ENCODE data around the gene ADAM22.

ADAM22 gene

GRCh38 chr7:87926581-87927461, 7.2 kb upstream of the ADAM22 start:
- no peaks in the 10 kb centered on the region for H3K36me3 ChIP-seq (replicated peaks; ENCODE audit: low read depth, low read length)

GRCh38 chr7:87933605-87933952, 472 bp upstream of the ADAM22 start:
- TF ChIP-seq CTCF (IDR thresholded peaks at IDR 0.05; ENCODE audit: low read depth, low read length) (no peak), EZH2phosphoT487 (IDR thresholded peaks at IDR 0.05; ENCODE audit: low read depth) (no peak)
- no peaks in the 10 kb centered on the region for H3K27me3 ChIP-seq (ENCODE audit: low read depth, low read length)
- H3K27ac ChIP-seq (ENCODE audit: low read length), result peak overlapping the region; percentile 17
- H3K4me3 ChIP-seq (ENCODE audit: low read length), result peak overlapping the region; percentile 82
- H3K4me1 ChIP-seq (ENCODE audit: low read length), result peaks cover 5% of the 10 kb centered on the region; the same call in 1 of the 2 replicates
- H3K9me3 ChIP-seq (ENCODE audit: insufficient read depth, low read length), result no peaks in the 10 kb centered on the region
- peak overlapping the region; percentile 85 for H3K4me2 ChIP-seq (ENCODE audit: low read length)
- peak overlapping the region; percentile 53 for H3K9ac ChIP-seq (ENCODE audit: low read length)
- H4K20me1 ChIP-seq (ENCODE audit: insufficient read depth, low read length), result no peaks in the 10 kb centered on the region
- H3K79me2 ChIP-seq (ENCODE audit: low read length), result peaks cover 6% of the 10 kb centered on the region; the same call in 1 of the 2 replicates
- no peaks in the 10 kb centered on the region for H3K36me3 ChIP-seq (replicated peaks; ENCODE audit: low read depth, low read length)
- peak overlapping the region; percentile 96 for H2AFZ ChIP-seq (ENCODE audit: low read depth, low read length)

More at GRCh38 chr7:87926581-87927461, 7.2 kb upstream of the ADAM22 start:
- H3K79me2 ChIP-seq (ENCODE audit: low read length), result no peaks in the 10 kb centered on the region
- no peaks in the 10 kb centered on the region for H3K9me3 ChIP-seq (ENCODE audit: insufficient read depth, low read length)
- no peak for TF ChIP-seq EZH2phosphoT487 (IDR thresholded peaks at IDR 0.05; ENCODE audit: low read depth)
- TF ChIP-seq CTCF (IDR thresholded peaks at IDR 0.05; ENCODE audit: low read depth, low read length), result peak; percentile 54
- no peaks in the 10 kb centered on the region for H4K20me1 ChIP-seq (ENCODE audit: insufficient read depth, low read length)
- H3K9ac ChIP-seq (ENCODE audit: low read length), result peak overlapping the region; percentile 23; the same call in 1 of the 2 replicates
- H3K27ac ChIP-seq (ENCODE audit: low read length), result 0 out of 2 replicates have a peak overlapping the region, but pooled peaks have one; percentile 3
- H2AFZ ChIP-seq (ENCODE audit: low read depth, low read length), result peak overlapping the region; percentile 48
- H3K4me3 ChIP-seq (ENCODE audit: low read length), result peak overlapping the region; percentile 34; the same call in 1 of the 2 replicates
- no peaks in the 10 kb centered on the region for H3K27me3 ChIP-seq (ENCODE audit: low read depth, low read length)
- peaks cover 19% of the 10 kb centered on the region for H3K4me1 ChIP-seq (ENCODE audit: low read length)
- peak overlapping the region; percentile 70 for H3K4me2 ChIP-seq (ENCODE audit: low read length)

- Histone ChIP-seq H3K4me2 (ENCODE audit: low read length) (peak overlapping the region; percentile 88), H3K4me1 (ENCODE audit: low read length) (peaks cover 5% of the 10 kb centered on the region; the same call in 1 of the 2 replicates), H3K79me2 (ENCODE audit: low read length) (peaks cover 6% of the 10 kb centered on the region; the same call in 1 of the 2 replicates), H3K9me3 (ENCODE audit: insufficient read depth, low read length) (no peaks in the 10 kb centered on the region), H3K27me3 (ENCODE audit: low read depth, low read length) (no peaks in the 10 kb centered on the region), H3K36me3 (replicated peaks; ENCODE audit: low read depth, low read length) (peaks cover 3% of the 10 kb centered on the region), H3K27ac (ENCODE audit: low read length) (peak overlapping the region; percentile 36; the same call in 1 of the 2 replicates), H3K4me3 (ENCODE audit: low read length) (peak overlapping the region; percentile 82), H2AFZ (ENCODE audit: low read depth, low read length) (peak overlapping the region; percentile 99), H3K9ac (ENCODE audit: low read length) (peak overlapping the region; percentile 86), H4K20me1 (ENCODE audit: insufficient read depth, low read length) (no peaks in the 10 kb centered on the region)
- no peak for TF ChIP-seq CTCF (IDR thresholded peaks at IDR 0.05; ENCODE audit: low read depth, low read length)
- no peak for TF ChIP-seq EZH2phosphoT487 (IDR thresholded peaks at IDR 0.05; ENCODE audit: low read depth)
Observed at GRCh38 chr7:87934699-87935383, 790 bp downstream of the ADAM22 start.

GRCh38 chr7:87935384-87935706, 1.3 kb downstream of the ADAM22 start:
- Histone ChIP-seq H3K4me1 (ENCODE audit: low read length) (peaks cover 5% of the 10 kb centered on the region; the same call in 1 of the 2 replicates), H3K27ac (ENCODE audit: low read length) (no peak overlapping the region), H3K27me3 (ENCODE audit: low read depth, low read length) (no peaks in the 10 kb centered on the region), H3K36me3 (replicated peaks; ENCODE audit: low read depth, low read length) (peaks cover 3% of the 10 kb centered on the region), H3K4me2 (ENCODE audit: low read length) (peak overlapping the region; percentile 88; the same call in 1 of the 2 replicates), H2AFZ (ENCODE audit: low read depth, low read length) (no peak overlapping the region), H3K9ac (ENCODE audit: low read length) (no peak overlapping the region), H4K20me1 (ENCODE audit: insufficient read depth, low read length) (no peaks in the 10 kb centered on the region), H3K4me3 (ENCODE audit: low read length) (no peak overlapping the region), H3K9me3 (ENCODE audit: insufficient read depth, low read length) (no peaks in the 10 kb centered on the region), H3K79me2 (ENCODE audit: low read length) (peaks cover 6% of the 10 kb centered on the region; the same call in 1 of the 2 replicates)
- TF ChIP-seq CTCF (IDR thresholded peaks at IDR 0.05; ENCODE audit: low read depth, low read length), result no peak
- no peak for TF ChIP-seq EZH2phosphoT487 (IDR thresholded peaks at IDR 0.05; ENCODE audit: low read depth)

All from OCI-LY3 (cell line).